AG09309 (cell line): ENCODE results near the gene ZFHX3.

Experiments
- DNase-seq: peaks from one replicate; pipeline ENCODE4 v3.0.0-alpha.2; 2010; ENCODE audit warnings: low read depth
- H3K4me3 ChIP-seq: 2 replicates; pipeline ENCODE4 v1.5.1; 2011; ENCODE audit warnings: mild to moderate bottlenecking, low read depth, low read length, moderate library complexity; ENCODE audit not compliant: control insufficient read depth
- TF ChIP-seq, protein P1 (sequence below): IDR thresholded peaks from 2 replicates; pipeline ENCODE4 v1.5.1; 2011; ENCODE audit warnings: mild to moderate bottlenecking, low read depth, low read length, inconsistent platforms; ENCODE audit not compliant: insufficient read depth, control insufficient read depth; ENCODE audit errors: missing control alignments

Gene ZFHX3

DNA sequence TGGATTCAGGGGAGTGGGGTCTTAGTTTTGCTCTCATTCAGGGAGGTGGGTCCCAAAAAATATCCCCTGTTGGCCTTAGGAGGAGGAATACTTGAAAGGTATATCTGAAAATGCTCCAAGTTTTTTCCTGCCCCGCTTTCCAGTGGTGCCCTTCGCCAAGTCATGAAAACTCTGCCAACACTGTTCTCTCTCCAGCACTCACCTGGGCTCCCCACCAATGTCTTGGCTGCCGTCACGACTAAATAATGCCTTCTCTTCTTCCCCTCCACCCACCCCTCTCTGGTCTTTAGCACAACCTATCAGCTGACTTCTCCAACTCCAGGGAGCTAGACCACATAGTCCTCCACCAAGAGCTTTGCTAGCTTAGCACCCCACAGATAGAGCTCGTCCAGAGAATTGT lies 30.6 kb downstream of the ZFHX3 start:
- no peak for DNase-seq
- H3K4me3 ChIP-seq: no peak overlapping the region
- TF ChIP-seq, protein P1, sequence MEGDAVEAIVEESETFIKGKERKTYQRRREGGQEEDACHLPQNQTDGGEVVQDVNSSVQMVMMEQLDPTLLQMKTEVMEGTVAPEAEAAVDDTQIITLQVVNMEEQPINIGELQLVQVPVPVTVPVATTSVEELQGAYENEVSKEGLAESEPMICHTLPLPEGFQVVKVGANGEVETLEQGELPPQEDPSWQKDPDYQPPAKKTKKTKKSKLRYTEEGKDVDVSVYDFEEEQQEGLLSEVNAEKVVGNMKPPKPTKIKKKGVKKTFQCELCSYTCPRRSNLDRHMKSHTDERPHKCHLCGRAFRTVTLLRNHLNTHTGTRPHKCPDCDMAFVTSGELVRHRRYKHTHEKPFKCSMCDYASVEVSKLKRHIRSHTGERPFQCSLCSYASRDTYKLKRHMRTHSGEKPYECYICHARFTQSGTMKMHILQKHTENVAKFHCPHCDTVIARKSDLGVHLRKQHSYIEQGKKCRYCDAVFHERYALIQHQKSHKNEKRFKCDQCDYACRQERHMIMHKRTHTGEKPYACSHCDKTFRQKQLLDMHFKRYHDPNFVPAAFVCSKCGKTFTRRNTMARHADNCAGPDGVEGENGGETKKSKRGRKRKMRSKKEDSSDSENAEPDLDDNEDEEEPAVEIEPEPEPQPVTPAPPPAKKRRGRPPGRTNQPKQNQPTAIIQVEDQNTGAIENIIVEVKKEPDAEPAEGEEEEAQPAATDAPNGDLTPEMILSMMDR: no peak

DNA sequence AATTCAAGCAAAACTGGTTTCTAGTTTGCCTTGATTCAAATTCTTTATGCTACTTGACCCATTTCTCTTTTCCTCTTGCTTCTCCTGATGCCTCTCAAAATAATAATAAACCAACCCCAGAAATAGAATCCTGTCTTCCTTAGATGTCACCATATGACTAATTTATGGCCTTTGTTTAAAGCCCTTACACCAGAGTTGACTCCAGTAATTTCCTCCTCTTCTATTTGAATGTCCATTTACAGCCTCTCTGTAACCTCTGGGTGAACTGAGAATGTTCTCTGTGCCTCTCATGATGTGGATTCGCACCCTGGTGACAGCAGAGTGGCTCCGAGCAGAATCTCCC lies 31.5 kb downstream of the ZFHX3 start:
- DNase-seq: no peak
- no peak overlapping the region for H3K4me3 ChIP-seq
- TF ChIP-seq, protein P1: no peak

DNA sequence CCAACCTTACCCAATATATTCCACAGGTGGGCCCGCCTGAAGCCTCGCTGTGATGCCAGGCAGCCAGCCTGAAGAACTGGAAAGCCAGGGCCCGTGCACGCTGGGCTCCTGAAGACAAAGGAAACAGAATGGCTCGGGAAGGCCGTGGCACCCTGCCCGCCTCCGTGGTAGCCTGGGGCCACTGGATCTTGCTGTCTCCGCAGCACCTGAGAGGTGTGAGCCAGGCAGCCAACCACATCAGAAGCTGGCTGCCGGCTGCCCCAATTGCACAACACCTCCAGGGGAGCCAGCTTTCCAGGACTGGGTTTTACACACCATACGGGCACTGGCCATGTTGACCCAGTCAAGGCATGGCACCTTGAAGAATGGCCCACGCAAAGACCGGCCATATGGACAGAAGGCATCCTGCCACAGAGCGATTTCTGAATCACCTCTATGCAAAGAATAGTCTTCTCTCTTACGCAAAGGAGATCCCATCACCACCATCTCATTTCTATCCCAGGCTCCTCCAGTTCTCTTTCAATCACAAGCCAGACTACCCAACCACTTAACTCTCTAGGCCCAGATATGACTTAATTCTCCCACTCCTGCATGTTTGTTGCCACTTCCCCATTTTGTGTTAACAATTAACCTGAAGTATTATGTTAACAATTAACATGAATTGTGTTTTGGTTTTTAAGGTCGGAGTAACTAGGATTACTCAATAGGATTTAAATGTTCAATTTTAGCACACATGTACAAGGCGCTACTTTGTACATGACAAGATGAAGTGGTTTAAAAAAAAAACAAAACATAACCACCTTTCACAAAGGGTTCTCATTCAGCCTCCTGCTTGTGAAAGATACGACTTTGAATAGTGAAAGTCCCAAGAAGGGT lies 32.1 kb downstream of the ZFHX3 start:
- TF ChIP-seq, protein P1: no peak
- no peak for DNase-seq
- H3K4me3 ChIP-seq: no peak overlapping the region

DNA sequence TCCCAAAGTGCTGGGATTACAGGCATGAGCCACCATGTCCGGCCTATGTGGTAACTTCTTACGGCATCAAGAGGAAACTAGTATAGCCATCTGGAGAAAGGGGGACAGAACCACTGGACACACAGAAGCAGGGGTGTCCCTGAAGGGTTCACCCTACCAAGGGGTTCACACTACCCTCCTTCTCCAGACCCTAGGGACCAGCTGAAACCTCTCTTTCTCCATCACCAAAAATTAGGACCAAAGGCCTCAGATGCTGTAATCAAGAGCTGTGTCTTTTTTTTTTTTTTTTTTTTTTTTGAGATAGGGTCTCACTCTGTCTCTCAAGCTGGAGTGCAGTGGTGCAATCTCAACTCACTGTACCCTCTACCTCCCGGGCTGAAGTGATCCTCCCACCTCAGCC lies 33.2 kb downstream of the ZFHX3 start:
- H3K4me3 ChIP-seq: no peak overlapping the region
- DNase-seq: no peak
- TF ChIP-seq, protein P1: no peak

DNA sequence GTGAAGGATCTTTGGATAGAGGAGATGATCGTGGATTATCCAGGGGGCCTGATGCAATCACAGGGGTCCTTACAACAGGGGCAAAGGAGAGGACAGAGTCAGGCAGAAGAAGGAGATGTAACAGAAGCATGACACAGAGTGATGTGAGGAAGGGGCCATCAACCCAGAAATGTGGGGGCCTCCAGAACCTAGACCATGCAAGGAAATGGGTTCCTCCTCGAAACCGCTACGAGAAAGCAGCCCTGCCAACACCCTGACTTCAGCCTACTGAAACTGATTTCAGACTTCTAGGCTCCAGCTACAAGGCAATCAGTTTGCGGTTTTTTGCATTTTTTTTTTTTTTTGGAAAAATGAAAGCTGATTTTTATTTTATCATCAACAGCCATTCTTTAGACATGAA lies 34.0 kb downstream of the ZFHX3 start:
- TF ChIP-seq, protein P1: no peak
- no peak for DNase-seq
- no peak overlapping the region for H3K4me3 ChIP-seq

DNA sequence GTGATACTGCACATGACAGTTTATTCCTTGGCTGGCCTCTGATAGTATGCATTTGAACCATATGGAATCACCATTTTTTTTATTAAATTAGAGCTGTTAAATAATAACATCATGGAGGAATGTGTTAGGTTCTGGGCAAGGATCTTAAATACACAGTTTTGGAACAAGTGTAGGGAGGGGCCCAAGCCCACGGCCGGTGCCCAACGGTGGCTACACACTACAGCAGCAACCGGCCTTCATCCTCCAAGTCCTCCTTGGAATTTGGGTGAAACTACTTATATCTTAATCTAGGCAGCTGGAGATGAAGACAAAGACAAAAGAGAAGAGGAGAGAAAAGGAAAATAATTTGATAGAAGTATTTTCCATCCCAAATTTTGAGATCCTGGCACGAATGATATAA lies 35.6 kb downstream of the ZFHX3 start:
- DNase-seq: no peak
- TF ChIP-seq, protein P1: no peak

More for the DNA sequence above, 35.6 kb downstream of the ZFHX3 start:
- H3K4me3 ChIP-seq: no peak overlapping the region
